Activated CD8-positive, alpha-beta memory T cell treated with anti-CD3 and anti-CD28 coated beads, Interleukin-2, amount 50 U/mL, for 4 hours (primary cell): ENCODE data around the gene VPS54.
A peak's percentile ranks its signal among the peaks of the same experiment; 100 is the strongest.

Source experiments
- DNase-seq: peaks from one replicate; pipeline ENCODE4 v3.0.0-alpha.2; 2020

The VPS54 gene, protein sequence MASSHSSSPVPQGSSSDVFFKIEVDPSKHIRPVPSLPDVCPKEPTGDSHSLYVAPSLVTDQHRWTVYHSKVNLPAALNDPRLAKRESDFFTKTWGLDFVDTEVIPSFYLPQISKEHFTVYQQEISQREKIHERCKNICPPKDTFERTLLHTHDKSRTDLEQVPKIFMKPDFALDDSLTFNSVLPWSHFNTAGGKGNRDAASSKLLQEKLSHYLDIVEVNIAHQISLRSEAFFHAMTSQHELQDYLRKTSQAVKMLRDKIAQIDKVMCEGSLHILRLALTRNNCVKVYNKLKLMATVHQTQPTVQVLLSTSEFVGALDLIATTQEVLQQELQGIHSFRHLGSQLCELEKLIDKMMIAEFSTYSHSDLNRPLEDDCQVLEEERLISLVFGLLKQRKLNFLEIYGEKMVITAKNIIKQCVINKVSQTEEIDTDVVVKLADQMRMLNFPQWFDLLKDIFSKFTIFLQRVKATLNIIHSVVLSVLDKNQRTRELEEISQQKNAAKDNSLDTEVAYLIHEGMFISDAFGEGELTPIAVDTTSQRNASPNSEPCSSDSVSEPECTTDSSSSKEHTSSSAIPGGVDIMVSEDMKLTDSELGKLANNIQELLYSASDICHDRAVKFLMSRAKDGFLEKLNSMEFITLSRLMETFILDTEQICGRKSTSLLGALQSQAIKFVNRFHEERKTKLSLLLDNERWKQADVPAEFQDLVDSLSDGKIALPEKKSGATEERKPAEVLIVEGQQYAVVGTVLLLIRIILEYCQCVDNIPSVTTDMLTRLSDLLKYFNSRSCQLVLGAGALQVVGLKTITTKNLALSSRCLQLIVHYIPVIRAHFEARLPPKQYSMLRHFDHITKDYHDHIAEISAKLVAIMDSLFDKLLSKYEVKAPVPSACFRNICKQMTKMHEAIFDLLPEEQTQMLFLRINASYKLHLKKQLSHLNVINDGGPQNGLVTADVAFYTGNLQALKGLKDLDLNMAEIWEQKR

DNA sequence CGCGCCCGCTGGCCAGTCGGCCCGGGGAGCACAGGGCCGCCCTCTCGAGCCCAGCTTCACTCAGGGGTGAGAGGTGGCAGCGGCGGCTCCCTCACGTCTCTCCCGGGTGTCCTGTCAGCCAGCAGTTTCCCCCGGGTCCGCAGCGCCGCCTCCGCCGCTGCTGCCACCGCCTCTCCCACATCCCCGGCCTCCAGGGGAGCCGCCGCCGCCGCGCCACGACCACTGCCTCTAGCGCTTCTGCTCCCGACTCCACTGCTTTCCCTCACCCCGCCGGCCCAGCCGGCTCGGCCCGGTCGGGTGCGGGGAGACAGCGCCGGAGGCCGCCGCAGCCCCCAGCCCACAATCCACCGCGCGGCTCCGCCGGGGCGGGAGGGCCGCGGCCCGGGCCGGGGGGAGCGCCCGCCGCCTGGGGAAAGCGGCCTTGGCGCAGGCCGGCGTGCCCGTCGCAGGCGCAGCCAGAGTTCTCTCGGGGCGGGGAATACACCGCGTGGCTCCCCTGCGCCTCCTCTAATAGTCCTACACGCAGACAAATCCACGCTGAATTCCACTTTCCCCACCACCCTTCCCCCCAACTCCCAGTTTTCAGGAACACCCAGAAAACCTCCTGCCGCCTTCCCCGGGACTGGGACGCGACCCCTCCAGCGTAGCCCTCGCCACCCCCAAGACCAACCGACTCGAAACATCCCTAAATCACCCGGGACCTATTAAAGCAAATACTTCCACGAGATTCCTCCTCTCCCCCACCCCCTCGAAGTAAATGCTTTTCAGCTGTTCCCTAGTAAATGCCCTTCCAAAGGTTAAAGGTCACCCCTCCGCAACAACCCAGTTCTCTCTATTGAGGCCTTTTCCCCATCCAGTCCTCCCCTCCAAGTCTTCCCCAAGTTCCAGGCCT is at the start of gene VPS54:
VPS54 (minus strand) TSS at position 346 of the 892 bp plus-strand sequence. CDS start 35,429 bp downstream, outside the sequence.
- DNase-seq = peak; percentile 55

DNA sequence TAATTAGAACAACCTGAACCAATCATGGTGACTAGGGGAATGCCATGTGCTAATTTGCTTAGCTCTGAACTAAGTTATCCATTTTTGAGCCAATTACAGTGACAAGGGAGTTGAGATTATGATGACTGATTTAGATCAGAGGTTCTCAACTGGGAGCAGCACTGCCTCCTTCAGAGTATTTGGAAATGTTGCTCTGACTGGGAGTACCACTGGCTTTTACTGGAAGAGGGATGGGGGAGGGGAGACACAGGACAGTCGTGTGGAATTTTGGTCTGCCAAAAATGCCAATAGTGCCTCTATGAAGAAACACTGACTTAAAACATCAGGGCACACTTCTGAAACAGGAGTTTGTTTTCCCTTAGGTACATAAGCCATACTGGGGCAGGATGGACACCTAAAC is 48.1 kb upstream of the VPS54 start:
- DNase-seq = no peak

DNA sequence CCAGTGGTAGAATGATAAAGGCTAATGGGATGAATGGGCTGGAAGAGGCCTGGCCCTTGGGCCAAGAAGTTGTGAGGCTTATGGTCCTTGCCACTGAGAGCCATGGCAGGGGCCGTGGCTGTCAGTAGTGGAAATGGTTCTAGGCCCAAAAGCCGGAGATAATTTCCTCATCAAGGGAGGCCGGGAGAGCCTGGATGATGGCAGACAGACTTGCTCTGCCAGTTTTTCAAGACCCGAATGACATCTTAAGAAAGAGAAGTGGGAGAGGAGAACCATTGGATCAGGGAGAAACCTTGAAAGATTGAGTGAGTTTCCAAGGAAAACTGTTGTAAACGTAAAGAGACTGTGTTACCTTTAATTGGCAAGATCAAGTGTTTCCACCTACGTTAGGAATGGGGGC is 46.3 kb upstream of the VPS54 start:
- no peak for DNase-seq

DNA sequence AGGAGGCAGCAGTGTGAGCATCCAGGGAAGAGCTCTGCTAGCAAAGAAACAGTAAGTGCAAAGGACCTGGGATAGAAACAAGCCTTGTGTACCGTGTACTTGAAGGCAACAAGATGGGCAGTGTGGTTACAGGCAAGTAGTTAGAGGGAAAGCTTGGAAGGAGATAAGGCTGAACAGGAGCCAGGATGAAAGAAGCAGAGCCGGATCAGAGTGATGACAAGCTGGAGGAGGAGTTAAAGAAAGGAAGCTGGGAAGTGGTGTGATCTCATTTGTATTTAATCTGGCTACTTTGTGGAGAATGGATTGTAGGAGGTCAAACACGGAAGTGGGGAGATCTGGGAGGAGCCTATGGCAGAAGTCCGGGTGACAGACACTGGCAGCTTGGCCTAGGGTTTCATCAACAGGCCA is 44.7 kb upstream of the VPS54 start:
- DNase-seq = no peak

DNA sequence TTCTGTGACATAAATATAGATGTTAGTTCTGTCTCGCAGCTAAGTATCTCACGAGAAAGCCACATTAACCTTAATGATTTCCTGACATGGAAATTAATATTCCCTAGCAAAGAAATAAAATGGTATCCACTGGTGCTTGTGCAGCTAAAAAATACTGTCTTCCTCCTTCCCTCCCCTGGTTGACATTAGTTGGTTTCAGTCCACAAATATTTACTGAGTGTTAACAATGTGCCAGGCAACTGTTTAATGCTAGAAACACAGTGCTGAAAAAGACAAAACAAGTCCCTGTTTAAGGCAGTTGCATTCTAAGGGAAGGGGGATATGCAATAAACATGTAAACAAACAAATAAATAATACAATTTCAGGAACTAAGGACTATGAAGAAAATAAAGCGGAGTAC is 44.2 kb upstream of the VPS54 start:
- no peak for DNase-seq

DNA sequence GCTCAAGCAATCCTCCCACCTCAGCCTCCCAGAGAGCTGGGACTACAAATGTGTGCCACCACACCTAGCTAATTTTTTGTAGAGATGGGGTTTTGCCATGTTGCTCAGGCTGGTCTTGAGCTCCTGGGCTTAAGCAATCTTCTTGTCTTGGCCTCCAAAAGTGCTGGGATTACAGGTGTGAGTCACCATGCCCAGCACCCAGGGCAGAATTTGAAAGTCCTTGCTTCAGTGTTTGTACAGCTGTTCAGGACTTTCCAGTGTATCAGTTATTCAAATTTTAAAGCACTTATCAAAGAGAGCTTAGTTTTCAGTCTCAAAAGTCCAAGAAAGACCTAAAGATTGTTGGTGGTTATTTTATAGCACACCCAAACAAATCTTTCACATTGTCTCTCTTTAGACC is 43.6 kb upstream of the VPS54 start:
- no peak for DNase-seq

DNA sequence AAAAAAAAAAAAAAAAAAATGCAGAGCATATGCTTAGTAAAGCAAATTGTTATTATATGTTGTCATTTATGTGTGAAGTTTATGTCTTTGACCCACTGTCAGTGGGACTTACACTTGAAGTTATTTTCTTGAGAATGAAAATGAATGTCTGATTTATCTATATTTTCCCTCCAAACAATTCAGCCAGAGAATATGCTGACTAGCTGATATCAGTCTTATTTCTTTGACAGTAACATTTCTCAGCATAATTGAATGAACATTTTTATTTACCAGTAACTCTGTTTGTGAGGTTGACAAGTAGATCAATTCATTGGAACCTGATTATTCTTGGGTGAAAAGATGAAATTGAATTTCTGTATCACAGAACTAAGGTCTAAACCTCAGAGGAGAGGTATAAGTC is 40.0 kb upstream of the VPS54 start:
- DNase-seq = no peak

DNA sequence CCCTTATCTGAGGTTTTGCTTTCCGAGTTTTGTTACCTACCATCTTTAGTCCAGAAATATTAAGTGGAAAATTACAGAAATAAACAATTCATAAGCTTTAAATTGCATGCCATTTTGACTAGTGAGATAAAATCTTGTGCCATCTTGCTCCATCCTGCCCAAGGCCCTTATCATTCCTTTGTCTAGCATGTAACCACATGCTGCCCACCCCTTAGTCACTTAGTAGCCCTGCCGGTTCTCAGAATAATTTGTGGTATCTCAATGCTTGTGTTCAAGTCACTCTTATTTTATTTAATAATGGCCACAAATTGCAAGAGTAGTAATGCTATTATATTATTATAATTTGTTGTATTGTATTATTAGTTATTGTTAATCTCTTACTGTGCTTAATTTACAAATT is 36.8 kb upstream of the VPS54 start:
- DNase-seq = no peak

DNA sequence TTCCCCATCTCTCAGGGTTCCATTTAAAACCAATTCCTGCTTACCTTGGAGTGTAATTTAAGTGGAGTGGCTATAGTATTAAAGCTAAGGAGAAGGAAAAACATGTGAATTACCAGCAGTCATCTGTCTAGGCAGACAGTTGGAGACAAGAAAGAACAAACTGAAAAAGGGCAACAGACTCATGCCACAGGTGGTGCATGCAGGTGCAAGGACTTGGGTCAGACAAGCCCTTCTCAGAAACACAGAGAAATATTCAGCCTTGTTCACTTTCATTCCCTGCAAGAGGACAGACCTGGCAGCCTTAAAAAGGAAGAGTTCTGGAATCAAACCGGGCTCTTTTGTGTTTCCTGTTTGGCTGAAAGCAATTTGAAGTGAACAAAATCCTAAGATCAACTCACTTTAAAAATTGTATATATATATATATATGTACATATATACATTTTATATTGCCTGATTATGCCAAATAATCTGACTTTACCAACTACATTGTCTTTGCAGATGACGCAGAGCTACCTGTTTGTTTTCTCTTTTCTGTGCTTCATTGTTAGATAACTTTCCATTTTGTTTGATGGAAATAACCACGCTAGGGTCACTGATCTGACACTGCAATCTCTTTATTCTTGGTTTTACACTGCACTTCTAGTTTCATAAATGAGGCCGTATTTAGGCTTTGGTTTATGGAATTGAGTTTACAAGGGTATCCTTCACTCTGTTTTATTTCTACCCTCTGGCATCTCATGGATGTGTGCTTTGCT is 35.1 kb upstream of the VPS54 start:
- DNase-seq = no peak

DNA sequence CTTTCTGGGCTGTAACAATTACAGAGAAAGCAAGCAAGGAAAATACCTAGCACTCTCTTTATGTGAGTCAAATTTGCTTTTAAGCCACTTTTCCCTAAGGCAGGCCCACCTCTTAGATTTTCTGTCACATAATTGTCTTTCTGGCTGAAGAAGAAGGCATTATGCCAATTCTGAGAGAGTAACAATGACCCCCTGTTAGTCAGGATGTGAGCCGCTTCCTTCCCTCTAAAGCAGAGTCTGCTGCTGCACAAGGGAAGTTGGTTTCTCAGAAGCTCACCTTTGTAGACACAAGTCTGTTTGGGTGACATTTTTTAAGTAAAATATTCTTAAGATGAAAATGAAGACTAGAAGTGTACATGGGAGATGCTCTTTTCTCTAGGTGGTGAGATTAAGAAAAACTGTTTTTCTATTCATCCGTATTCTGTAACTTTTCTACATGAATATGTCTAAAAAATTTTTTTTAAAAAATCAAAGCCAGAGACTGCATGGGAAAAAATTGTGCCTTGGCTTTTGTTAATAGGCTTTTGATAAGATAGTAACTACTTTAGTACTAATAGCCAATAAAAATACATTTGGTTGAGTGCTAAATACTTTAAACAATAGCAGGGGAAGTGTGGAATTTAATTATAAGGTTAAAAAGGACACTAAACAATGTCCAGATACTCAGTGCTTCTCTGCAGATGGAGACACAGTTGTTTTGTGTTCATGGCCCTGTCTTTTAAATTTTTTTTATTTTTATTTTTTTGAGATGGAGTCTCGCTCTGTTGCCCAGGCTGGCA is 33.4 kb upstream of the VPS54 start:
- no peak for DNase-seq

DNA sequence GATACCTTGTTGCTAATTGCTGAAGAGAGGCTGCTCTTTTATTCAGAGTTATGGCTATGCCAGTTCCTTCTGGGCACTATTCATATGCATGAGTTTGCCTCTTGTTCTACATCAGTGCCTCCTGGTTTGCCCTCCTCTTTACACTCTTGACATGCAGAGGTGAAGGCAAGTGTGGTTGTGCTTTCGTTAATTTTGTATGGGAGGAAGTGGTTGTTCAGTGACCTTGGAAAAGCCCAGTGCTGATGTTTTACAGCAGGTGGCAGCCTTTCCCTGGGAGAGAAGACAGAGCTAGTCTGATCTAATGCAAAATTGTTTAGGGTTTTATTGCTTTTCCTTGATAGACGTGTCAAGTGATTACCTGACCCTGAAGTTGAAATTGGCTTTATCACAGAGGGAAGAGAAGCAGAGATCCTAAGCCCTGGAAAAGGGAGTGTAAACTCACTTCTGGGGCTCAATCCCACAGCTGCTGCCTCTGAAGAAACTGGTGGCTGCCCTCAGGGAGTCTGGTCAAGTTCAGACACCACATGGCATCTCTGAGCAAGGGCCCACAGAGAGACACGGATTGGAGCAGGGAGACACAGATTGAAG is 30.5 kb upstream of the VPS54 start:
- peak; percentile 68 for DNase-seq

DNA sequence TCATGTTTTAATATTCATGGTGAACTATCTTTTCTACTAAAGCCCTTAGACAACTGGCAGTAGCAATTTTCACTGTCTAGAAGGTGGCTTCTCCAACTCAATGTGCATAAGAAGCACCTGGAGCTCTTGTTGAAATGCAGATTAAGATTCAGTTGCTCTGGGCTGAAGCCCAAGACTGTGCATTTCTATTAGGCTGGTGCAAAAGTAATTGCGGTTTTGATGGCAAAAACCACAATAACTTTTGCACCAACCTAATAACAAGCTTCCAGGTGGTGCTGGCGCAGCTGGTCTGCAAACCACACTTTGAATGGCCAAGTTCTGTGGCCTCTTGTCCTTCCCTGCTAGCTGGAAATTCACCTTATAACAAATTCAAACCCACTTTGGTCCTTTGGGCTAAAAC is 26.7 kb upstream of the VPS54 start:
- no peak for DNase-seq

DNA sequence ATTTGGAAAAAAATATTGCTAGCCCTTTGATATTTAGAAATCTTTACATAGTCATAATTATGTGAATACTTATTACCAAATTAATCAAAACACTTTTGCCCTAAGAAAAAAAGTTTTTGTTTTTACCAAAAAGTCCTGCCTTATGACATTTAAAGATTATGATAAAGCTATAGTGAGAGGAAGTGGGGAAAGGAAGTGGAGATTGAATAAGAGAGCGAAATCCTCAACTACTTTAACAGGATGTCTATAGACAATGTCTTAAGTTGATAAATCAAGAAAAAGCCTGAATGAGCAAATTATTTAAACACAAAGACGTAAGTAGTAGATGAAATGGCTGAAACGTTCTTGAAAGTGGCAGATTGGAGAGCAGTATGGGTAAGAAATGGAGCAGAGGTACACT is 20.9 kb upstream of the VPS54 start:
- DNase-seq = no peak

DNA sequence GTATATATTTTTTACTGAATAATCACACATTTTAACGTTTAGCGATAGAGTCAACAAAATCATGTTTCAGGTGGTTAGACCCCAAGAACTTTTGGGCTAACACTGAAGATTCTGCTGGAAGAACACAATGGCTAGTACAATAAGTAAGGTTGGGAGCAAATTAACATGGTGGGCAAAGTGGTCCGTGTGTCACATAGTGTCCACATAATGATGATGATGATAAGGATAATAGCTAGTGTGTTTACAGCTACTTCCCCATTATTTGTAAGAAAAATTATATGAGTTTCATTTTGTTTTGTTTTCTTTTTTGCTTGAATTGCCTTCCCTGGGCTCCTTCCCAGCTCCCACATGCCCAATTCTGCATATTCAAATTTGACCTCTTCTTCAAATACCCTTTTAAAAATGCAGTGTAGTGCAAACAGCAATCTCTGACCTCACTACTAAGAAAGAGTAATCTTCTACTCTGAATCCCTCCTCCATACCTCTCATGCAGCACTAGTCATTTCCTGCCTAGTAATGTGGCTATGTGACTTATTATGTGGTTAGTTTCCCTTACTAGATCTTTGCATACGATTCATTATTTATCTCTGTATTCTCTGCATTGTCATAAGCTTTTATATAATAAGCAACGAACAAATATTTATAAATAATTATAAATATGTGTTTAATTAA is 16.9 kb upstream of the VPS54 start:
- no peak for DNase-seq

DNA sequence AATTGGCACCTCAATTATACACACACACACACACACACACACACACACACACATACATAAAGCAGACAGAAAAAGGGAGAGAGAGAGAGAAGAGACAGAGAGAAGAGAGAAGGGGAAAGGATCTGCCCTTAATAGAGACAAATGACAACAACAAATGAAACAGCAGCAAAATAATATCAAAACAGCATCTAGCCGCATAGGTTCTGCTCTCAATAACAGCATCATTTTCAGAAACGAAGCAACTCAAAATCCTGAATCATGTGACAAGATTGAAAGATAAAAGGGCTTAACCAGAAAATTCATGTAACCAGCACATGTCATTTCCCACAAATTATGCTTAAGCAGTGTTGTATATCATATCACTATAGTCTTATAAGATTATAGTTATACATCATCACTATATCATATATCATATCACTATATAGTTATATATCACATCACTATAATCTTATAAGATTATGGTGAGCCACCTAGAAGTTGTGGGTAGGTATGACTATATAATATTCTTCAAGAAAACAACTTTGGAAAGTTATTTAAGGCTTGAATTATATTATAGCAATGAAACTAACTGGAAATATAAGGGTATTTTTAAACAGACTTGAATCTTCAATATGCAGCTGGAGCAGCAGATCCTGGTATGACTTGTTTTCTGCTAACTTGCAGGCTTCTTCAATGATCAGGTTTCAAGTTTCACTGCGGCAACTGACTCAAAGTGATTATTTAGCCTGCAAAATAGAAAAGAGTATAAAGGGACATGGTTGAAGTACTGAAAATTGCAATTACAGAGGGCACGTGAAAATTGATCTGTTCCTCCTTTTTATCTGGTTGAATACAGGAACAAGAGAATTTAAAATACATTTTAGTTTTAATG is 16.1 kb upstream of the VPS54 start:
- DNase-seq = no peak

DNA sequence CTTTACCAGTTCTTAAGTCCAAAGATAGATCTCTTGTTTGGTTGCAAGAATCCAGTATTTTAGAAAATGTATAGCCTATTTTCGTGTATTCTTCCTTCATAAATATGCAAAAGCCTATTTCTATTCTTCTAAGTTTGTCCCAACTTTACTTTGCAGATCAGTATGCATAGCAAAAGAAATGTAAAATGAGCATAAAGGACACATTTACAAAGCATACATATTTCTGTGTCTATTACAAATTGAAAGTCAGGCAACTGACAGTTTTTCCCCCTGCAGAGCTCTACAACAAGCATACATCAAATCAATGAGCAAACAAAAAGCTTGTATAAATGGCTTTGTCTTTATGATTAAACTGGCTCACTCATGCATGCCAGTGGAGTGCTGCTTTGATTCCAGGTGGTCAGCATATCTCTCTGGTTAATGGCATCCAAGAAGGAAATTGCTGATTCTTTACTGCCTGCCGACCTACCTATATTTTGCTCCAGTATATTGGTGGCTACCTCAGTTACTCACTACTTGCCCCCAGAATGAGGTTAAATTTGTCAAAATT is 10.0 kb upstream of the VPS54 start:
- DNase-seq = no peak

DNA sequence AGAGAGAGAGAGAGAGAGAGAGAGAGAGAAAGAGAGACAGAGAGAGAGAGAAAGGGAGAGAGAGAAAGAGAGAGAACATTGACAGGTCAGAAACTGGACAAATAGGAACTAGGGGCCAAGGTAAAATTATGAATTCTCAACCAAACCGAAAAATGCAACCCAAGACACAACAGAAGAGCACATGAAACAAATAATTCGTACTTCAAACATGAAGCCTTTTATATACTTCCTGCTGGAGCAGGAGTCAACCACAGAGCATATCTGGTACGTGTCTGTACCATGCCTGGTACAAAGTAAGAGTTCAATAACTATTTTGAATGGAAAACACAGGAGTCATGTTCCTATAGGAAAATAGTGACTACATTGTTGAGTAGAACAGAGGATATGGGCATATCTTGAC is 6.5 kb upstream of the VPS54 start:
- no peak for DNase-seq

DNA sequence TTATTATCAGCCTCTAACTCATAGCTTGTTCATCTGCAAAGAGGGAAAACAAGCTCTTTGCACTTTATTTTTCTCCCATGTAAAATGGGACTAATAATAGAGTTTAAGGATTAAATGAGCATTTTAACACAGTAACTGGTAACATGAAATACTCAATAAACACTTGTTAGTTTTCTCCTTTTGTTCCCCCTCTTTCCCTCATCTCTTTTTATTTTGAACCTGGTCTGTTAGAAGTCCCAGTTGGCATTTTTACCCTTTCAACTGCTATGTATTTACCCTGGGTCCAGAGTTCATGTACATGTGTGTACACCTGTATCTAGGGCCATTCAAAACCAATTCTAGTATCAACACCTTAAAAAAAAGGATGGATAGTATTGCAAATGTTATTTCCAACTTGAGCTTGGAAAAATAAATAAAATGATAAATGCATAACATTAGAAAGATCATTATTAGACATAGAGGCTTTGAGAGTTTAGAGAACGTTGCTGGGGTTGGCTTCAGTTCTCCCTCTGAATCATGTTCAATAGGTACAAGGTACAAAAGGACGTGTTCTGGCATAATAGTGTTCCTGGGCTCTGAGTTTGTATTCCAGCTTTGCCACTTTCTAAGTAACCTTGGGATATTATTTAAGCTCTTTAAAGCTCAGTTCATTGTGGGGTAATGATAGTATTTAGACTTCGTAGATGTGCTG is 5.2 kb upstream of the VPS54 start:
- no peak for DNase-seq
